HEK293 (cell line): ENCODE data around the gene TIMP4.

Source experiments
- CTCF ChIA-PET: fragments of 350-600 bp; formaldehyde crosslinking; extraction: SDS; loops from one replicate; lab custom pipeline; 2021; ENCODE audit warnings: antibody characterized with exemption; lab: Yijun Ruan, JAX
- POLR2A ChIA-PET: fragments of 300-600 bp; formaldehyde crosslinking; extraction: SDS; loops from one replicate; lab custom pipeline; 2020; ENCODE audit warnings: antibody characterized with exemption, inconsistent platforms; lab: Yijun Ruan, JAX
- H3K27ac ChIP-seq: fragments of 200-500 bp; sonication (Bioruptor generic); 2 replicates; pipeline ENCODE4 v1.5.1; 2014; ENCODE audit warnings: low read depth, low read length, control low read depth, inconsistent platforms; ENCODE audit errors: extremely low read depth
- H3K36me3 ChIP-seq, 2 experiments: fragments of 200-500 bp in 1 of 2; sonication (Bioruptor generic) in 1 of 2; 1 replicate in 1 of 2; 2 replicates in 1 of 2; pipeline ENCODE4 v1.5.1; 2014 to 2017; ENCODE audit warnings: inconsistent platforms in 2 of 2, low read length in 2 of 2; ENCODE audit not compliant: control insufficient read depth in 2 of 2, insufficient read depth in 1 of 2
- H3K4me1 ChIP-seq: fragments of 200-500 bp; sonication (Bioruptor generic); 2 replicates; pipeline ENCODE4 v1.5.1; 2014; ENCODE audit warnings: mild to moderate bottlenecking, low read length, inconsistent platforms; ENCODE audit not compliant: control insufficient read depth, insufficient read depth
- H3K4me3 ChIP-seq: 2 replicates; pipeline ENCODE4 v1.5.1; 2011; ENCODE audit warnings: low read depth, mild to moderate bottlenecking, control low read depth, low read length, moderate library complexity
- H3K9me3 ChIP-seq: fragments of 200-500 bp; sonication (Bioruptor generic); 2 replicates; pipeline ENCODE4 v1.5.1; 2014; ENCODE audit warnings: low read depth, low read length, inconsistent platforms; ENCODE audit not compliant: control insufficient read depth, insufficient read depth
- GLI2 ChIP-seq: fragments of 450-650 bp; formaldehyde crosslinking; IDR thresholded peaks from 2 replicates; pipeline ENCODE4; 2017; ENCODE audit warnings: missing biosample characterization, missing genetic modification characterization, low read depth, borderline replicate concordance
- KLF7 ChIP-seq: fragments of 450-650 bp; formaldehyde crosslinking; IDR thresholded peaks from 2 replicates; pipeline ENCODE4 v1.5.1; 2016; ENCODE audit warnings: missing biosample characterization, missing genetic modification characterization, borderline replicate concordance
- OVOL3 ChIP-seq: fragments of 450-650 bp; formaldehyde crosslinking; IDR thresholded peaks from 2 replicates; pipeline ENCODE4 v1.5.1; 2016; ENCODE audit warnings: missing biosample characterization, missing genetic modification characterization
- ZBTB17 ChIP-seq: fragments of 450-650 bp; formaldehyde crosslinking; IDR thresholded peaks from 2 replicates; pipeline ENCODE4 v1.5.1; 2016; ENCODE audit warnings: missing biosample characterization, missing genetic modification characterization
- ZFP37 ChIP-seq: fragments of 450-650 bp; formaldehyde crosslinking; IDR thresholded peaks from 2 replicates; pipeline ENCODE4 v1.5.1; 2016; ENCODE audit warnings: missing biosample characterization, missing genetic modification characterization
- ZNF221 ChIP-seq: fragments of 450-650 bp; formaldehyde crosslinking; IDR thresholded peaks from 2 replicates; pipeline ENCODE4 v1.5.1; 2017; ENCODE audit warnings: missing biosample characterization, missing genetic modification characterization, borderline replicate concordance
- ZNF510 ChIP-seq: fragments of 450-650 bp; formaldehyde crosslinking; IDR thresholded peaks from 2 replicates; pipeline ENCODE4 v1.5.1; 2018; ENCODE audit warnings: mild to moderate bottlenecking, missing genetic modification characterization, missing biosample characterization; ENCODE audit not compliant: insufficient replicate concordance
- ZNF530 ChIP-seq: fragments of 450-650 bp; formaldehyde crosslinking; IDR thresholded peaks from 2 replicates; pipeline ENCODE4 v1.5.1; 2016; ENCODE audit warnings: low read depth, missing biosample characterization, missing genetic modification characterization
- ZNF560 ChIP-seq: fragments of 450-650 bp; formaldehyde crosslinking; IDR thresholded peaks from 2 replicates; pipeline ENCODE4 v1.5.1; 2017; ENCODE audit warnings: missing biosample characterization, missing genetic modification characterization, borderline replicate concordance
- ZNF768 ChIP-seq: fragments of 450-650 bp; formaldehyde crosslinking; IDR thresholded peaks from 2 replicates; pipeline ENCODE4 v1.5.1; 2018; ENCODE audit warnings: missing biosample characterization, mild to moderate bottlenecking, missing genetic modification characterization
- ZNF830 ChIP-seq: fragments of 450-650 bp; IDR thresholded peaks from 2 replicates; pipeline ENCODE4 v1.5.0; 2018; ENCODE audit warnings: missing biosample characterization, missing genetic modification characterization, low read depth, mild to moderate bottlenecking, moderate library complexity
- TF ChIP-seq, protein P1 (sequence below): IDR thresholded peaks from 2 replicates; pipeline ENCODE4 v1.6.1; 2011; ENCODE audit warnings: mild to moderate bottlenecking, low read depth, low read length, borderline replicate concordance
- TF ChIP-seq, protein P2 (sequence below): fragments of 450-650 bp; IDR thresholded peaks from 2 replicates; pipeline ENCODE4 v1.5.1; 2018; ENCODE audit warnings: missing biosample characterization, mild to moderate bottlenecking, missing genetic modification characterization
- TF ChIP-seq, protein P3 (sequence below): fragments of 450-650 bp; formaldehyde crosslinking; optimal IDR thresholded peaks from 2 replicates; pipeline ENCODE3; 2016; ENCODE audit warnings: missing biosample characterization, mild to moderate bottlenecking, missing genetic modification characterization
- TF ChIP-seq, protein P4 (sequence below): fragments of 450-650 bp; formaldehyde crosslinking; IDR thresholded peaks from 2 replicates; pipeline ENCODE4 v1.5.1; 2016; ENCODE audit warnings: missing biosample characterization, missing genetic modification characterization
- TF ChIP-seq, protein P5 (sequence below): fragments of 450-650 bp; formaldehyde crosslinking; IDR thresholded peaks from 2 replicates; pipeline ENCODE4 v1.5.1; 2016; ENCODE audit warnings: missing biosample characterization, missing genetic modification characterization
- TF ChIP-seq, protein P6 (sequence below): fragments of 450-650 bp; formaldehyde crosslinking; IDR thresholded peaks from 2 replicates; pipeline ENCODE4 v1.5.1; 2017; ENCODE audit warnings: missing biosample characterization, mild to moderate bottlenecking, missing genetic modification characterization, moderate library complexity
- TF ChIP-seq, protein P7 (sequence below): fragments of 450-650 bp; formaldehyde crosslinking; IDR thresholded peaks from 2 replicates; pipeline ENCODE4 v1.5.1; 2016; ENCODE audit warnings: missing biosample characterization, missing genetic modification characterization
- TF ChIP-seq, protein P8 (sequence below): fragments of 450-650 bp; formaldehyde crosslinking; IDR thresholded peaks from 2 replicates; pipeline ENCODE4 v1.5.1; 2016; ENCODE audit warnings: missing biosample characterization, missing genetic modification characterization

The TIMP4 gene

DNA sequence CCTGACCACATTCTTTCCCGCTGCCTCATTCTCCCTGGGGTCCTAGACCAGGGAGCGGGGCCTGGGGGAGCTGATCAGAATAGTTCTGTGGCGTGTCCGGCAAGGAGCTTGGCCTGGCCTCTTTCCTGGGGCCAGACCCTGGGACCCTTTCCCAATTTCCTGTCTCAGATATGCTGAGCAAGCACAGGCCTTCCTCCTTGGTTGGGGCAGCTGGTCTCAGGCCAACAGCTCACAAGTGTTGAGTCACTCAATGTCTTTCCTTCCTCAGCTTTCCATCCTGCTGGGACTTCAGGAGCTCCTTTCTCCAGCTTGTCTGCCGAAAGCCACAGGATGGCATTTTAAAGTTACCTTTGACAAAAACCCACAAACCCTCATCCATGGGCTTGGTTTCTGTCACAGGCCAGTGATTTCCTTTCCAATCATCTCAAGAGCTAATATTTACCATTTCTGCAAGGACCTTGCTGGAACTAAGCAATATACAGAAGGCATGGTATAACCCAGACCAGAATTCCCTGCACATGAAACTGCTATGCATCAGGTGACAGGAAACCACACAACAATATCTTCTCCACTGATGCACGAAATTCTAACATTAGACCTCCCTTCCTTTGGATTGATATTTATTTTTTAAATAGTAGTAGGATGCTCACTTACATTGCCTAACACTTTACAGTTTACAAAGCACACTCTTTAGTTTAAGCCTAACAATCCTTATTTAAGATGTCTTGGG lies 19.5 kb upstream of the TIMP4 start:
- Histone ChIP-seq H3K4me3 (no peak overlapping the region), H3K9me3 (no peaks in the 10 kb centered on the region), H3K27ac (no peak overlapping the region), H3K4me1 (no peaks in the 10 kb centered on the region; the same call in 1 of the 2 replicates), H3K36me3 (no peaks in the 10 kb centered on the region)
- CTCF ChIA-PET: interaction anchor here (0.5 to 6.9 kb wide), 12 partner anchors 14 to 659 kb away, joined by 3 to 72 read pairs (median 3); no protein-coding TSS in a partner anchor
- POLR2A ChIA-PET: interaction anchor here (0.5 kb wide), 1 partner anchor 1099 kb away, joined by 3 read pairs; no protein-coding TSS in a partner anchor
- no peak for TF ChIP-seq KLF7 (tag by site-specific recombination)
- TF ChIP-seq, protein P1, sequence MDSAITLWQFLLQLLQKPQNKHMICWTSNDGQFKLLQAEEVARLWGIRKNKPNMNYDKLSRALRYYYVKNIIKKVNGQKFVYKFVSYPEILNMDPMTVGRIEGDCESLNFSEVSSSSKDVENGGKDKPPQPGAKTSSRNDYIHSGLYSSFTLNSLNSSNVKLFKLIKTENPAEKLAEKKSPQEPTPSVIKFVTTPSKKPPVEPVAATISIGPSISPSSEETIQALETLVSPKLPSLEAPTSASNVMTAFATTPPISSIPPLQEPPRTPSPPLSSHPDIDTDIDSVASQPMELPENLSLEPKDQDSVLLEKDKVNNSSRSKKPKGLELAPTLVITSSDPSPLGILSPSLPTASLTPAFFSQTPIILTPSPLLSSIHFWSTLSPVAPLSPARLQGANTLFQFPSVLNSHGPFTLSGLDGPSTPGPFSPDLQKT: no peak
- no peak for TF ChIP-seq ZBTB17
- TF ChIP-seq, protein P2, sequence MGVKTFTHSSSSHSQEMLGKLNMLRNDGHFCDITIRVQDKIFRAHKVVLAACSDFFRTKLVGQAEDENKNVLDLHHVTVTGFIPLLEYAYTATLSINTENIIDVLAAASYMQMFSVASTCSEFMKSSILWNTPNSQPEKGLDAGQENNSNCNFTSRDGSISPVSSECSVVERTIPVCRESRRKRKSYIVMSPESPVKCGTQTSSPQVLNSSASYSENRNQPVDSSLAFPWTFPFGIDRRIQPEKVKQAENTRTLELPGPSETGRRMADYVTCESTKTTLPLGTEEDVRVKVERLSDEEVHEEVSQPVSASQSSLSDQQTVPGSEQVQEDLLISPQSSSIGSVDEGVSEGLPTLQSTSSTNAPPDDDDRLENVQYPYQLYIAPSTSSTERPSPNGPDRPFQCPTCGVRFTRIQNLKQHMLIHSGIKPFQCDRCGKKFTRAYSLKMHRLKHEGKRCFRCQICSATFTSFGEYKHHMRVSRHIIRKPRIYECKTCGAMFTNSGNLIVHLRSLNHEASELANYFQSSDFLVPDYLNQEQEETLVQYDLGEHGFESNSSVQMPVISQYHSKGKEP (tag by site-specific recombination): no peak
- TF ChIP-seq ZNF560: no peak
- TF ChIP-seq, protein P3, sequence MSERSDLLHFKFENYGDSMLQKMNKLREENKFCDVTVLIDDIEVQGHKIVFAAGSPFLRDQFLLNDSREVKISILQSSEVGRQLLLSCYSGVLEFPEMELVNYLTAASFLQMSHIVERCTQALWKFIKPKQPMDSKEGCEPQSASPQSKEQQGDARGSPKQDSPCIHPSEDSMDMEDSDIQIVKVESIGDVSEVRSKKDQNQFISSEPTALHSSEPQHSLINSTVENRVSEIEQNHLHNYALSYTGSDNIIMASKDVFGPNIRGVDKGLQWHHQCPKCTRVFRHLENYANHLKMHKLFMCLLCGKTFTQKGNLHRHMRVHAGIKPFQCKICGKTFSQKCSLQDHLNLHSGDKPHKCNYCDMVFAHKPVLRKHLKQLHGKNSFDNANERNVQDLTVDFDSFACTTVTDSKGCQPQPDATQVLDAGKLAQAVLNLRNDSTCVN: no peak
- no peak for TF ChIP-seq GLI2 (tag by site-specific recombination)
- TF ChIP-seq, protein P4, sequence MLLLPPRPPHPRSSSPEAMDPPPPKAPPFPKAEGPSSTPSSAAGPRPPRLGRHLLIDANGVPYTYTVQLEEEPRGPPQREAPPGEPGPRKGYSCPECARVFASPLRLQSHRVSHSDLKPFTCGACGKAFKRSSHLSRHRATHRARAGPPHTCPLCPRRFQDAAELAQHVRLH (tag by site-specific recombination): no peak
- TF ChIP-seq, protein P5, sequence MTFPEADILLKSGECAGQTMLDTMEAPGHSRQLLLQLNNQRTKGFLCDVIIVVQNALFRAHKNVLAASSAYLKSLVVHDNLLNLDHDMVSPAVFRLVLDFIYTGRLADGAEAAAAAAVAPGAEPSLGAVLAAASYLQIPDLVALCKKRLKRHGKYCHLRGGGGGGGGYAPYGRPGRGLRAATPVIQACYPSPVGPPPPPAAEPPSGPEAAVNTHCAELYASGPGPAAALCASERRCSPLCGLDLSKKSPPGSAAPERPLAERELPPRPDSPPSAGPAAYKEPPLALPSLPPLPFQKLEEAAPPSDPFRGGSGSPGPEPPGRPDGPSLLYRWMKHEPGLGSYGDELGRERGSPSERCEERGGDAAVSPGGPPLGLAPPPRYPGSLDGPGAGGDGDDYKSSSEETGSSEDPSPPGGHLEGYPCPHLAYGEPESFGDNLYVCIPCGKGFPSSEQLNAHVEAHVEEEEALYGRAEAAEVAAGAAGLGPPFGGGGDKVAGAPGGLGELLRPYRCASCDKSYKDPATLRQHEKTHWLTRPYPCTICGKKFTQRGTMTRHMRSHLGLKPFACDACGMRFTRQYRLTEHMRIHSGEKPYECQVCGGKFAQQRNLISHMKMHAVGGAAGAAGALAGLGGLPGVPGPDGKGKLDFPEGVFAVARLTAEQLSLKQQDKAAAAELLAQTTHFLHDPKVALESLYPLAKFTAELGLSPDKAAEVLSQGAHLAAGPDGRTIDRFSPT (tag by site-specific recombination): no peak
- TF ChIP-seq ZNF221 (tag by site-specific recombination): no peak
- no peak for TF ChIP-seq ZFP37
- no peak for TF ChIP-seq ZNF768 (tag by site-specific recombination)
- TF ChIP-seq ZNF830 (tag by site-specific recombination): no peak
- TF ChIP-seq, protein P6, sequence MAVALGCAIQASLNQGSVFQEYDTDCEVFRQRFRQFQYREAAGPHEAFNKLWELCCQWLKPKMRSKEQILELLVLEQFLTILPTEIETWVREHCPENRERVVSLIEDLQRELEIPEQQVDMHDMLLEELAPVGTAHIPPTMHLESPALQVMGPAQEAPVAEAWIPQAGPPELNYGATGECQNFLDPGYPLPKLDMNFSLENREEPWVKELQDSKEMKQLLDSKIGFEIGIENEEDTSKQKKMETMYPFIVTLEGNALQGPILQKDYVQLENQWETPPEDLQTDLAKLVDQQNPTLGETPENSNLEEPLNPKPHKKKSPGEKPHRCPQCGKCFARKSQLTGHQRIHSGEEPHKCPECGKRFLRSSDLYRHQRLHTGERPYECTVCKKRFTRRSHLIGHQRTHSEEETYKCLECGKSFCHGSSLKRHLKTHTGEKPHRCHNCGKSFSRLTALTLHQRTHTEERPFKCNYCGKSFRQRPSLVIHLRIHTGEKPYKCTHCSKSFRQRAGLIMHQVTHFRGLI: no peak
- TF ChIP-seq ZNF530 (tag by site-specific recombination): no peak
- no peak for TF ChIP-seq OVOL3 (tag by site-specific recombination)
- TF ChIP-seq, protein P7, sequence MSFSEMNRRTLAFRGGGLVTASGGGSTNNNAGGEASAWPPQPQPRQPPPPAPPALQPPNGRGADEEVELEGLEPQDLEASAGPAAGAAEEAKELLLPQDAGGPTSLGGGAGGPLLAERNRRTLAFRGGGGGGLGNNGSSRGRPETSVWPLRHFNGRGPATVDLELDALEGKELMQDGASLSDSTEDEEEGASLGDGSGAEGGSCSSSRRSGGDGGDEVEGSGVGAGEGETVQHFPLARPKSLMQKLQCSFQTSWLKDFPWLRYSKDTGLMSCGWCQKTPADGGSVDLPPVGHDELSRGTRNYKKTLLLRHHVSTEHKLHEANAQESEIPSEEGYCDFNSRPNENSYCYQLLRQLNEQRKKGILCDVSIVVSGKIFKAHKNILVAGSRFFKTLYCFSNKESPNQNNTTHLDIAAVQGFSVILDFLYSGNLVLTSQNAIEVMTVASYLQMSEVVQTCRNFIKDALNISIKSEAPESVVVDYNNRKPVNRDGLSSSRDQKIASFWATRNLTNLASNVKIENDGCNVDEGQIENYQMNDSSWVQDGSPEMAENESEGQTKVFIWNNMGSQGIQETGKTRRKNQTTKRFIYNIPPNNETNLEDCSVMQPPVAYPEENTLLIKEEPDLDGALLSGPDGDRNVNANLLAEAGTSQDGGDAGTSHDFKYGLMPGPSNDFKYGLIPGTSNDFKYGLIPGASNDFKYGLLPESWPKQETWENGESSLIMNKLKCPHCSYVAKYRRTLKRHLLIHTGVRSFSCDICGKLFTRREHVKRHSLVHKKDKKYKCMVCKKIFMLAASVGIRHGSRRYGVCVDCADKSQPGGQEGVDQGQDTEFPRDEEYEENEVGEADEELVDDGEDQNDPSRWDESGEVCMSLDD (tag by site-specific recombination): no peak
- TF ChIP-seq, protein P8, sequence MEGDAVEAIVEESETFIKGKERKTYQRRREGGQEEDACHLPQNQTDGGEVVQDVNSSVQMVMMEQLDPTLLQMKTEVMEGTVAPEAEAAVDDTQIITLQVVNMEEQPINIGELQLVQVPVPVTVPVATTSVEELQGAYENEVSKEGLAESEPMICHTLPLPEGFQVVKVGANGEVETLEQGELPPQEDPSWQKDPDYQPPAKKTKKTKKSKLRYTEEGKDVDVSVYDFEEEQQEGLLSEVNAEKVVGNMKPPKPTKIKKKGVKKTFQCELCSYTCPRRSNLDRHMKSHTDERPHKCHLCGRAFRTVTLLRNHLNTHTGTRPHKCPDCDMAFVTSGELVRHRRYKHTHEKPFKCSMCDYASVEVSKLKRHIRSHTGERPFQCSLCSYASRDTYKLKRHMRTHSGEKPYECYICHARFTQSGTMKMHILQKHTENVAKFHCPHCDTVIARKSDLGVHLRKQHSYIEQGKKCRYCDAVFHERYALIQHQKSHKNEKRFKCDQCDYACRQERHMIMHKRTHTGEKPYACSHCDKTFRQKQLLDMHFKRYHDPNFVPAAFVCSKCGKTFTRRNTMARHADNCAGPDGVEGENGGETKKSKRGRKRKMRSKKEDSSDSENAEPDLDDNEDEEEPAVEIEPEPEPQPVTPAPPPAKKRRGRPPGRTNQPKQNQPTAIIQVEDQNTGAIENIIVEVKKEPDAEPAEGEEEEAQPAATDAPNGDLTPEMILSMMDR (tag by site-specific recombination): no peak
- TF ChIP-seq ZNF510 (tag by site-specific recombination): no peak
